AG04450 (cell line): Measurements from ENCODE around the gene TEAD2. TPM values are rescaled to one million over a fixed set of nuclear protein-coding genes. Genes with fewer than 3 reads are reported as not detected.

ENCODE experiments used
- CTCF ChIA-PET: fragments of 300-600, 350-600 bp; formaldehyde crosslinking; extraction: SDS; loops from one replicate; lab custom pipeline; 2022; ENCODE audit warnings: antibody characterized with exemption, inconsistent platforms; lab: Charles Lee
- POLR2A ChIA-PET: fragments of 350-600 bp; formaldehyde crosslinking; extraction: SDS; loops from one replicate; lab custom pipeline; 2021; ENCODE audit warnings: antibody characterized with exemption, inconsistent platforms; lab: Yijun Ruan, JAX
- DNase-seq: peaks from one replicate; pipeline ENCODE4 v3.0.0-alpha.2; 2011; ENCODE audit warnings: low read depth, low spot score
- H3K27ac ChIP-seq: one replicate; pipeline ENCODE4 v1.5.1; 2012; ENCODE audit warnings: low read depth, low read length, control low read depth
- H3K27me3 ChIP-seq: one replicate; pipeline ENCODE4 v1.6.0; 2012; ENCODE audit warnings: low read length; ENCODE audit not compliant: control insufficient read depth, insufficient read depth
- H3K4me3 ChIP-seq: 2 replicates; pipeline ENCODE4 v1.5.1; 2011; ENCODE audit warnings: mild to moderate bottlenecking, low read depth, low read length, control low read depth
- H3K9me3 ChIP-seq: 2 replicates; pipeline ENCODE4 v1.5.1; 2012; ENCODE audit warnings: low read length; ENCODE audit not compliant: control insufficient read depth, insufficient read depth
- CTCF ChIP-seq: IDR thresholded peaks from 2 replicates; pipeline ENCODE4 v1.5.1; 2011; ENCODE audit warnings: low read depth, low read length, control low read depth, inconsistent platforms
- polyA plus RNA-seq: library from polyadenylated mRNA; depleted of rRNA; stranded (reverse); fragments of >200 nt; gene quantifications from 2 replicates; pipeline ENCODE4 v1.2.3, GENCODE V29; 2011

TEAD2 gene
- polyA plus RNA-seq, 1 experiment, result 32.8 TPM

DNA sequence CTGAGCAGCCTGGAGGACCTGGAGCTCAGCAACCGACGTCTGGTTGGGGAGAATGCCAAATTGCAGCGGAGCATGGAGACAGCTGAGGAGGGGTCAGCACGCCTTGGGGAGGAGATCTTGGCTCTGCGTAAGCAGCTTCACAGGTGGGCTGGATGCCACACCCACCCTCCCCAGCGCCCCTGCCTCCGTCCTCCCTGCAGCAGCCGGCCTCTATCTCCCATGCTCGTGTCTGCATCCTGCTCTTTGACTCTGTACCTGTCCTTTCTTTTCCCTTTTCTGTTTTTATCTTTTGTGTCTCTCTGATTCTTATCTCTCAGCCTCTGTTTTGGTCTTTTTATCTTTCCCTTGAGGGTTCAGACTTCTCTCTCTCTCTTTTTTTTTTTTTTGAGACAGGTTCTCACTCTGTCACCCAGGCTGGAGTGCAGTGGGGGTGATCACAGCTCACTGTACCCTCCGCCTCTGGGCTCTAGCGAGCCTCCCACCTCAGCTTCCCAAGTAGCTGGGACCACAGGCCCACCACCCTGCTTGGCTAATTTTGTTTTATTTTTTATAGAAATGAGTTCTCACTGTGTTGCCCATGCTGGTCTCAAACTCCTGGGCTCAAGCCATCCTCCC lies 35.9 kb upstream of the TEAD2 start:
- H3K27ac ChIP-seq, result no peak overlapping the region
- ChIA-PET POLR2A (no interaction called here), CTCF (no interaction called here)
- no peak for DNase-seq
- no peak for TF ChIP-seq CTCF
- H3K9me3 ChIP-seq, result no peaks in the 10 kb centered on the region
- peaks cover 38% of the 10 kb centered on the region for H3K27me3 ChIP-seq
- no peak overlapping the region for H3K4me3 ChIP-seq

GRCh38 chr19:49396738-49397505 lies 34.7 kb upstream of the TEAD2 start:
- no peak for TF ChIP-seq CTCF
- peaks cover 37% of the 10 kb centered on the region for H3K27me3 ChIP-seq
- H3K4me3 ChIP-seq, result no peak overlapping the region
- ChIA-PET POLR2A (no interaction called here), CTCF (no interaction called here)
- DNase-seq, result no peak
- H3K9me3 ChIP-seq, result no peaks in the 10 kb centered on the region
- H3K27ac ChIP-seq, result no peak overlapping the region

DNA sequence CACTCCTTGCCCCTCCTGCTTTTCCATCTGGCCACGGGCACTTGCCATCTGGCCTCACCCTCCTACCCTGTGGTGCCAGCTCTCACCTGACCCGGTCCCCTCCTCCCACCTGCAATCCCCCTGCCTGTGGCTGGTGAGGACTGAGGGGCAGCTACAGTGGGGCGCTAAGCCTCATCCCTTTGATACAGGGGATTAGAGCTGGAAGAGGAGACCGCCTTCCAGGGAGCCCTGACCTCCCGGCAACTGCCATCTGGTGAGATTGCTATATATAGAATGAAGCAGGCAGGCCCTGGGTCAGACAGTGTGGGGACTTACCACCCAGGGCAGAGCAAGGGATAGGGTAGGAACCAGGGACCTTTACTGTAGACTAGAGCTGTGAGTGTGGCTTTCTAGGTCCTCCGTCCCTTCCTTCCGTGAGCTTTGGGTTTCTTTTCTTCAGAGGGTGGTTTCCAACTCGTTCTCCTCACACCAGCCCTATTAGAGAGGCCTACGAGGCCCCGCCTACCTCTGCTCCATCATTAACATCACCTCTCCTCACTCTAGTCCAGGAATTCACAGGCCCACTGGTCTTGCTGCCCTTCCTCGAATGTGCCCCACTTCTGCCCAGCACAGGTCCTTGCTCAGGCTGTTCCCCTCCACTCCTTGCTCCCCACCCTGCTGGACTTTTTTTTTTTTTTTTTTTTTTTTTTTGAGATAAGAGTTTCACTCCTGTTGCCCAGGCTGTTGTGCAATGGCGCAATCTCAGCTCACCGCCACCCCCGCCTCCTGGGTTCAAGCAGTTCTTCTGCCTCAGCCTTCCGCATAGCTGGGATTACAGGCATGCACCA lies 33.6 kb upstream of the TEAD2 start:
- Histone ChIP-seq H3K27ac (no peak overlapping the region), H3K27me3 (peaks cover 32% of the 10 kb centered on the region), H3K4me3 (no peak overlapping the region), H3K9me3 (no peaks in the 10 kb centered on the region)
- no peak for DNase-seq
- POLR2A ChIA-PET, result no interaction called here
- CTCF ChIA-PET, result no interaction called here
- TF ChIP-seq CTCF, result no peak

- Histone ChIP-seq H3K27ac (no peak overlapping the region), H3K27me3 (peaks cover 32% of the 10 kb centered on the region), H3K9me3 (no peaks in the 10 kb centered on the region), H3K4me3 (no peak overlapping the region)
- no peak for DNase-seq
- POLR2A ChIA-PET, result no interaction called here
- CTCF ChIA-PET, result interaction anchor here (0.5 to 0.6 kb wide), 2 partner anchors 12 to 49 kb away, joined by 4 read pairs; no protein-coding TSS in a partner anchor
- no peak for TF ChIP-seq CTCF
Measured at GRCh38 chr19:49393881-49394280, 31.7 kb upstream of the TEAD2 start.
